ENCODE data around the gene RGS14. TPM values are rescaled to one million over a fixed set of nuclear protein-coding genes. Genes with fewer than 3 reads are reported as not detected.
"Not testable (repeated sequence)": the region's sequence is repeated elsewhere in the genome, so short reads cannot be mapped to it uniquely, and the experiment has no call there.

RGS14 gene
- total and polyA plus RNA-seq, 4 donors = 5.7 to 15.0 (median 9.1) TPM

DNA sequence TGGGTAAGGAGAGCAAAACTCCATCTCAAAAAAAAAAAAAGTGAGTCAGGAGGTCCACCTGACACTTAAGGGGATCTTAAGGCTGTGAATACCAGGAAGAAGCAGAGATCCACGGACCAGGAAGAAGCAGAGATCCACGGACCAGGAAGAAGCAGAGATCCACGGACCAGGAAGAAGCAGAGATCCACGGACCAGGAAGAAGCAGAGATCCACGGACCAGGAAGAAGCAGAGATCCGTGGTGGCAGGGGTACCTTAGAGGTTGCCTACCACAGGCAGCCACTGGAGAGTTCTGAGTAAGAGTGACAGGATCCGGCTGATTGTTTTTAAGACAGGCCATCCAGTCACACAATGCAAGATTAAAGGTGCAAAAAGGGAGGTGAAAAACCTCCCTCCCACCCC is 62.7 kb downstream of the RGS14 start:
- H3K36me3 ChIP-seq (ENCODE audit: control insufficient read depth in 1 of 2, insufficient read depth in 2 of 2, low read length in 1 of 2); H3K27me3 ChIP-seq (ENCODE audit: control insufficient read depth in 1 of 2, insufficient read depth in 2 of 2, low read length in 1 of 2); H3K4me1 ChIP-seq (ENCODE audit: control insufficient read depth in 1 of 2, insufficient read depth in 2 of 2, low read length in 2 of 2); intact Hi-C loops (cut with DNase I); H3K27ac ChIP-seq (ENCODE audit: low read depth in 1 of 2, low read length in 2 of 2); ATAC-seq (ENCODE audit: low FRiP score); DNase-seq; H3K9me3 ChIP-seq (ENCODE audit: control insufficient read depth, low read length); H3K4me3 ChIP-seq (ENCODE audit: low read length in 2 of 2): not testable (repeated sequence)
- 82 to 85% methylated on average over 7 of the region's 7 CpGs for WGBS, 2 donors

DNA sequence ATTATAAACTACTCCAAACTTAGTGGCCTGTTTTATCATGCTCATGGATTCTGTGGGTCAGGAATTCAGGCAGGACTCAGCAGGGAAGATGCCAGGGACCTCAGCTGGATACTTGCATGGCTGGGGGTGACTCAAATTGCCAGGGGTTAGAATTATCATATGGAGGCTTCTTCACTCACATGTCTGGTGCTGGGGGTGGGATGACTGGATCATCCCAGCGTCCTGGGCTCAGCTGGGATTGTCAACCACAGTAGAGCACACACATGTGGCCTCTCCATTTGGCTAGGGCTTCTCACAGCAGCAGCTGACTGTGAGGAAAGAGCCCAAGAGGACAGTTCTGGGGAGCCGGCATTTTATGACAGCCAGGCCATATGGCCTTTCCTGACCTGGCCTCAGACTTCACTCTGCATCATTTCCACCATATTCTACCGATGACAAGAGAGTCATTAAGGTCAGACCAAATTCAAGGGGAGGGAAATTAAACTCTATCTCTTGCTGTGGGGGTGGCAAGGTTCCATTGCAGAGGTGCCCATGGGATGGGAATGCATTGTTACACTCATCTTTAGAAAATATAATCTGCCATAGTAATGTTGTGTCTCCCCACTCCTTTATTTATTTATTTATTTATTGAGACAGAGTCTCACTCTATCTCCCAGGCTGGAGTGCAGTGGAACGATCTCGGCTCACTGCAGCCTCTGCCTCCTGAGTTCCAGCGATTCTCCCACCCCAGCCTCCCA is 63.5 kb downstream of the RGS14 start:
- intact Hi-C loops (cut with DNase I) = no loop called here
- Histone ChIP-seq H3K36me3 (ENCODE audit: control insufficient read depth in 1 of 2, insufficient read depth in 2 of 2, low read length in 1 of 2) (no peaks in the 10 kb centered on the region), H3K4me3 (ENCODE audit: low read length in 2 of 2) (no peak overlapping the region), H3K9me3 (ENCODE audit: control insufficient read depth, low read length) (no peaks in the 10 kb centered on the region), H3K27ac (ENCODE audit: low read depth in 1 of 2, low read length in 2 of 2) (no peak overlapping the region), H3K4me1 (ENCODE audit: control insufficient read depth in 1 of 2, insufficient read depth in 2 of 2, low read length in 2 of 2) (no peaks in the 10 kb centered on the region), H3K27me3 (ENCODE audit: control insufficient read depth in 1 of 2, insufficient read depth in 2 of 2, low read length in 1 of 2) (no peaks in the 10 kb centered on the region)
- 85 to 87% methylated on average over 6 of the region's 6 CpGs for WGBS, 2 donors
- no peak for ATAC-seq (ENCODE audit: low FRiP score)
- DNase-seq = no peak

Other genes starting within 250 kb of the RGS14 start
- 10 to 100 TPM; 63.7 to 96.9 TPM for gene NSD1, start 224.2 kb upstream of the RGS14 start, total RNA-seq
- gene NSD1, start 224.2 kb upstream of the RGS14 start, polyA plus RNA-seq = 1 to 10 TPM; 6.8 to 6.9 TPM
- gene RAB24, start 54.2 kb upstream of the RGS14 start, total RNA-seq = 10 to 100 TPM; 19.6 to 28.7 TPM
- gene RAB24, start 54.2 kb upstream of the RGS14 start, polyA plus RNA-seq = 10 to 100 TPM; 49.6 to 80.7 TPM
- 10 to 100 TPM; 57.2 to 72.7 TPM for gene PRELID1, start 54.1 kb upstream of the RGS14 start, total RNA-seq
- gene PRELID1, start 54.1 kb upstream of the RGS14 start, polyA plus RNA-seq = 100 to 1,000 TPM in 1 of 2 donors, 10 to 100 TPM in 1; 91.0 to 104 TPM
- 1 to 10 TPM; 9.1 to 9.2 TPM for gene MXD3, start 46.0 kb upstream of the RGS14 start, total RNA-seq
- 10 to 100 TPM in 1 of 2 donors, 1 to 10 TPM in 1; 4.1 to 52.6 TPM for gene MXD3, start 46.0 kb upstream of the RGS14 start, polyA plus RNA-seq
- gene LMAN2, start 6.3 kb upstream of the RGS14 start, total RNA-seq = 10 to 100 TPM; 86.2 to 89.0 TPM
- gene LMAN2, start 6.3 kb upstream of the RGS14 start, polyA plus RNA-seq = 100 to 1,000 TPM; 142 to 145 TPM
- not detected for gene SLC34A1, start 26.5 kb downstream of the RGS14 start, total RNA-seq
- not detected for gene SLC34A1, start 26.5 kb downstream of the RGS14 start, polyA plus RNA-seq
- not detected for gene PFN3, start 42.7 kb downstream of the RGS14 start, total RNA-seq
- gene PFN3, start 42.7 kb downstream of the RGS14 start, polyA plus RNA-seq = not detected
- gene F12, start 51.6 kb downstream of the RGS14 start, total RNA-seq = under 1 TPM; 0.23 to 0.33 TPM
- gene F12, start 51.6 kb downstream of the RGS14 start, polyA plus RNA-seq = 1 to 10 TPM in 1 of 2 donors, not detected in 1; 1.8 TPM
- gene GRK6, start 68.8 kb downstream of the RGS14 start, total RNA-seq = 10 to 100 TPM; 26.8 to 27.6 TPM
- gene GRK6, start 68.8 kb downstream of the RGS14 start, polyA plus RNA-seq = 10 to 100 TPM; 13.0 to 14.1 TPM
- gene PRR7, start 88.9 kb downstream of the RGS14 start, total RNA-seq = 1 to 10 TPM; 1.9 to 2.0 TPM
- gene PRR7, start 88.9 kb downstream of the RGS14 start, polyA plus RNA-seq = under 1 TPM in 1 of 2 donors, not detected in 1; 0.74 TPM
- 100 to 1,000 TPM in 1 of 2 donors, 10 to 100 TPM in 1; 66.3 to 140 TPM for gene DBN1, start 115.7 kb downstream of the RGS14 start, total RNA-seq
- 10 to 100 TPM; 23.7 to 68.9 TPM for gene DBN1, start 115.7 kb downstream of the RGS14 start, polyA plus RNA-seq
- 100 to 1,000 TPM; 510 to 729 TPM for gene PDLIM7, start 139.7 kb downstream of the RGS14 start, total RNA-seq
- 1,000 to 10,000 TPM in 1 of 2 donors, 100 to 1,000 TPM in 1; 184 to 1,248 TPM for gene PDLIM7, start 139.7 kb downstream of the RGS14 start, polyA plus RNA-seq
- gene DOK3, start 151.9 kb downstream of the RGS14 start, total RNA-seq = 10 to 100 TPM; 15.0 to 21.6 TPM
- gene DOK3, start 151.9 kb downstream of the RGS14 start, polyA plus RNA-seq = 1 to 10 TPM; 2.7 to 4.4 TPM
- gene DDX41, start 159.0 kb downstream of the RGS14 start, total RNA-seq = 10 to 100 TPM; 45.0 to 54.9 TPM
- gene DDX41, start 159.0 kb downstream of the RGS14 start, polyA plus RNA-seq = 10 to 100 TPM; 46.5 to 95.4 TPM
- 100 to 1,000 TPM in 1 of 2 donors, 10 to 100 TPM in 1; 67.5 to 113 TPM for gene FAM193B, start 196.6 kb downstream of the RGS14 start, total RNA-seq
- 100 to 1,000 TPM in 1 of 2 donors, 10 to 100 TPM in 1; 49.5 to 533 TPM for gene FAM193B, start 196.6 kb downstream of the RGS14 start, polyA plus RNA-seq
- 100 to 1,000 TPM; 119 to 137 TPM for gene TMED9, start 234.3 kb downstream of the RGS14 start, total RNA-seq
- gene TMED9, start 234.3 kb downstream of the RGS14 start, polyA plus RNA-seq = 100 to 1,000 TPM; 110 to 124 TPM
- gene B4GALT7, start 242.2 kb downstream of the RGS14 start, total RNA-seq = 10 to 100 TPM; 18.9 to 22.6 TPM
- 10 to 100 TPM; 19.0 to 36.8 TPM for gene B4GALT7, start 242.2 kb downstream of the RGS14 start, polyA plus RNA-seq

Data from aorta (tissue), 5 donors.